Stimulated activated naive CD8-positive, alpha-beta T cell treated with anti-CD3 and anti-CD28 coated beads, Interleukin-15, Interleukin-2, amounts not matched to agents 100 U/mL and 50 U/mL, for 24 hours (primary cell): Measurements from ENCODE around the gene MYCL.
A peak's percentile ranks its signal among the peaks of the same experiment; 100 is the strongest.

Source experiments
- ATAC-seq: fragments of 150-1000 bp; cut with Tn5 transposase; one replicate; pipeline ENCODE4 v1.10.0; 2021
- DNase-seq: peaks from one replicate; pipeline ENCODE4 v3.0.0; 2021

MYCL gene, protein sequence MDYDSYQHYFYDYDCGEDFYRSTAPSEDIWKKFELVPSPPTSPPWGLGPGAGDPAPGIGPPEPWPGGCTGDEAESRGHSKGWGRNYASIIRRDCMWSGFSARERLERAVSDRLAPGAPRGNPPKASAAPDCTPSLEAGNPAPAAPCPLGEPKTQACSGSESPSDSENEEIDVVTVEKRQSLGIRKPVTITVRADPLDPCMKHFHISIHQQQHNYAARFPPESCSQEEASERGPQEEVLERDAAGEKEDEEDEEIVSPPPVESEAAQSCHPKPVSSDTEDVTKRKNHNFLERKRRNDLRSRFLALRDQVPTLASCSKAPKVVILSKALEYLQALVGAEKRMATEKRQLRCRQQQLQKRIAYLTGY

DNA sequence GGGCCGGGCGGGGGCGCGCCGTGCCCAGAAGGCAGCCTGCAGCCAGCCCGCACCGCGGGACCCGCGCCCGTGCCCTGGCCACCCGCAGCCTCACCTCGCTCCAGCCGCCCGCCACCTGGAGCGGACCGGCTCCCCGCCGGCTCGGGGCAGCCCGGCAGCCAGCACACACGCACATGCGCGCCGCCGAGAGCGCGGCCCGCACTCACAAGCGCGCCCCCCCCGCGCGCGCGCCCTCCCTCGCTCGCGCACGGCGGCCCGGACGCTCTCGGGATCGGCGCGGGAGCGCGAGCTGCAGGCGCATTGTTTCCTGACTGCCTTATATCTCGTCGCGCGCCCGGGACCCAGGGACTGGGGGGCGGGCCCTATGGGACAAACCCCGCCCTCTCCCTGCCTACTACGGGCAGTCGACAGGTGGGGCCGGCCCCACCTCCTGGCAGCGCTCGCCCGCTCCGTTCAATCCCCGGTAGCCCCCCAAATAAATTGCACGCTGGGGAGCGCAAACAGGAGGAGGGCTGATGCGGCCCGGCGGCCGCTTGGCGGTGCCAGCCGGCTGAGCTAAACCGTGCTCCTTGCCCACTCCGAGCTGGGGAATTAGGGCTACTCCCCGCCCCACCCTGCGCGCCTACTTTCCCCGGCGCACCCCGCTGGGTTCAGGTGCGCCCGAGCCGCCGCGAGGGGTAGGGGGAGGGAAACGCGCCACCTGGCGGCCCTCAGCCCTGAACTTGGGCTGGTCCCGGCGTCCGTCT, at the start of gene MYCL:
TSS of gene MYCL (minus strand) at position 204 of the 746 bp plus-strand sequence. CDS start 483 bp downstream, outside the sequence.
- ATAC-seq = peak; percentile 78
- DNase-seq = peak; percentile 76

DNA sequence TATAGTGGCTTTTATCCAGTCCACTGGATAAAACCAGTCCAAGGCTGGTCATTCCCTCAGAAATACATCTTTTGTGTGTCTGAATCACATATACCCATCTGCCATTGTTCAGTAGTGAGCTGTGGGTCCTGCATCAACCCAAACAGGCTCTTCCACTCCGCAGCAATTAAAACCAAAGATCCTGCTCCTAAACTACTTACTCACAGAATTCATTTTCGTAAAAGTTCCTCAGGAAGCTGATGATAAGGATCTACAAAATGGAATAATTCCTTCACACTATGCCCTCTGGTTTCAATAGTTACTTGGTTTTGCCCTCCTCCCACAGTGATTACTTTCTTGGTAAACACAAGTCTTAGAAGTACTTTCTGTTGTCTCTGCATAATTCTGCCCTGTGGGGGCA, 48.2 kb upstream of the MYCL start:
- DNase-seq (no peak), ATAC-seq (no peak)

DNA sequence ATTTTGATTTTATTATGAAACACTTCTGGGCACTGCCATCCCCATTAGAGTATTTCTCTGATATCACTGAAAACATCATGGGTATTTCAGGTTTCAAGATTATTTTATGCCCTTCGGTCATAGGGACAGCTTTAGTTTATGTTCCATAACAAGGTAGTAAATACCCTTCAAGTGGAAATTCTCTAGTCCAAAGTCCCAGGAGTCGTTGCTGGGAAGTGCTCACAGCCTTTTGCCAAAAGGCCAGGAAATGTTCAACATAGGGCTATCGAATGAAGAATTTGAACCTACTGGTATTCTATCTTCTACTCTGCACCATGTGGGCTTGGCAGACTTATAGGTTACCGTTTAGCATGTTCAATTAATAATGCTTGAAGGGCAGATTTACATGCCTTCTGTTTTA, 45.5 kb upstream of the MYCL start:
- DNase-seq (no peak), ATAC-seq (no peak)

DNA sequence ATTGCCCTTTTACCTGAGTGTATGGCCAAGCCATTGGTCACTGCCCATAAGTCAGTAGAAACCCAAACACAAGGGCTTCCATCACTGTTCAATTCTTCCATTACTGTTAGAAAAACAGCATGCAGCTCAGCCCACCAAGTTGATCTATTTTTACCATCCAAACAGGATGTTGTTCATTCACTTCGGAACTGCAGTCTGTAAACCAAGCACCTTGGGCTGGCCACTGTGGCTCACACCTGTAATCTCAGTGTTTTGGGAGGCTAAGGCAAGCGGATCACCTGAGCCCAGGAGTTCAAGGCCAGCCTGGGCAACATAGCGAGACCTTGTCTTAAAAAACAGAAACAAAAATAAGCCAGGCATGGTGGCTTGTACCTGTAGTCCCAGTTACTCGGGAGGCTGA, 44.5 kb upstream of the MYCL start:
- ATAC-seq (no peak), DNase-seq (no peak)

DNA sequence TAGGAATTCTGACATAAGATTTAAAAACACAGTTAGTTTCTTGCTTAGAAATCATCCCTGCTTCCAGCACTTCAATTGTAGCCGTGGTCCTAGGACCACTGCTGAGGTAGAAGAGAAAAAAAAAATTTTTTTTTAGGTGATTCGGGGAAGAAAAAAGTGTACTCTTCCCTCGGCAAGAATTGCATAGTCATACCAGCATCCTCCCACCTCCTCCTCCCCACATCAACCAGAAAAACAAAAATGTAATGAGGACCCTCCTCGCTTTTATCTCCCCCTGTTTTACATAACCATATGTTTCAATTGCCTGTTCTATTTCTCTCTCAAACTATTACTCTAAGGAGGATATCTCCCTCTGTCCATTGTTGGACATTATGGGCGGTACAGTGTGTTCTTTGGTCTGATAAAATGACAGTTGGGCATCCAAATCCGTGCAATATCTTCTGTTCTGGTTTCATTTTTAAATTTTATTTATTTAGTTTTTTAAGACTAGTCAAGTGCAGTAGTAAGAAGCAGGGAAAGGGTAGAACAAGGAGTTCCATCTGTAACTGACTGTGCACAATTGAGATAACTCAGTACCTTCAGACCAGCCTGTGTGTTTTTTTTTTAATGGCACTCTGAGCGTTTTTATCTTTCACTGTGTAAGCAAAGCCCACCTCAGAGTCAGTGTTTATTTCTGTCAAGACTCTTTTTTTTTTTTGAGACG, 42.8 kb upstream of the MYCL start:
- no peak for ATAC-seq
- DNase-seq = no peak

DNA sequence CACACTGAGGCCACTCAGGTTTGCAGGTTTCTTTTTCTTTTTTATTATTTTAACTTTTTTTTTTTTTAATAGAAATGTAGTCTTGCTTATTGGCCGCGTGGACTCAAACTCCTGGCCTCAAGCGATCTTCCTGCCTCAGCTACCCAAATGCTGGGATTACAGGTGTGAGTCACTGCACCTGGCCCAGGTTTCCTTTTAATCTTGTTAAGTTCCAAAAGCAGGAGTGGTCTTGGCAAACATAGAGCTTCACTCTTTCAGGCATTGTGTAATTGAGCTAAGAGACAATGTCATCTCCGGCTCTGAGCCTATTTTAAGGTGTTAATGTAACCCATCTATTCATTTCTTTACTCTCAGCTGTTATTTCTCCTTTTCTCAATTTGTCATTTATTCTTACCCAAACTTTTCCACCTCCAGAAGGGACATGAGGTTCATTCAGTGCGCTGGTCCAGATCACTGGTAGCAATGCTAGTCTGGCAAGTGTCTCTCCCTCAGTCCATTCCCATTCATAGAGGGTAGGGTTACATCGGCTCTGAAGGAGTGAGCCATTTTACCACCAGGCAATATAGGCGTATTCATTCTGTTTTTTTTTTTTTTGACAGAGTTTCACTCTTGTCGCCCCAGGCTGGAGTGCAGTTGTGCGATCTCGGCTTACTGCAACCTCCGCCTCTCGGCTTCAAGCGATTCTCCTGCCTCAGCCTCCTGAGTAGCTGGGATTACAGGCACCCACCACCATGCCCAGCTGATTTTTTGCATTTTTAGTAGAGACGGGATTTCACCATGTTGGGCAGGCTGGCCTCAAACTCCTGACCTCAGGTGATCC, 42.0 kb upstream of the MYCL start:
- ATAC-seq = no peak

DNA sequence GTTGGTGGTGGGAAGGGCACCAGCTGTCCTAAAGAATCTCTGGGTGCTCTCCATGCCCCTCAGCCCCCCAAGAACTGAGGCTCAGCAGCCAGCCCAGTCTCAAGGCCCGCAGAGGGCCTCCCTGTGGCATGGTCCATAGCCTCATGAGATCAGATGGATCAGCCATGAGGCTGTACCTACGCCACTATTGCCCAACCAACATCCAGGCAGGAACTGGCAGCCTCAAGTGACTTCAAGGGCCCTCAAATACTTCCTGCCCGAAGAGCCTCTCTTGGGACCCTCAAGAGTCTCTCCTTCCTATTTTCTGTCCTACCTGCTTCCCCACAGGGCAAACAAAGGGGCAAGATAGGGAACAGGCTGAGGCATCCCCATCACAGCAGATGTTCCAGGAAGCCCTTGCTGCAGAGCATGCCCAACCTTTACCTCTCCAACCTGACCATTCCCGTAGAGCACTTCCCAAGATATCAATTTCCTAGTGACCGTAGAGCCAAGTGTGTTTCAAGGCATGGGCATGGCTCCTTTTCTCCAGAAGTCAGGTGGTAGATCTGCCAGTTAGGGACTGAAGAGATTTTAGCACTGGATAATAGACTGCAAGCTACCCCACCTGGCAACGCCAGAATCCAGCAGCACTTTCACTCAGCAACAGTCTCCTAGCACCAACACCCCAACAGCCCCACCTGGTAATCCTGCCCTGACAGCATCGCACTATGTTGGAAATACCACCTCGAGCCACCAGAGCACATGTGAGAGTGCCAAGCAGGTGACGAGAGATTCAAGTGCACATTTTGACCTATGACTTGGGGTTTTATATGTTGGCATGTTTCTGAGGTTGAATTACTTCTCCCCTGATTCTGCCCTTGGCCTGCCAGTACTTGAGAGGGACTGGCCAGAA, 39.5 kb upstream of the MYCL start:
- DNase-seq = no peak
- no peak for ATAC-seq

More for the DNA sequence above, 42.0 kb upstream of the MYCL start:
- no peak for DNase-seq

DNA sequence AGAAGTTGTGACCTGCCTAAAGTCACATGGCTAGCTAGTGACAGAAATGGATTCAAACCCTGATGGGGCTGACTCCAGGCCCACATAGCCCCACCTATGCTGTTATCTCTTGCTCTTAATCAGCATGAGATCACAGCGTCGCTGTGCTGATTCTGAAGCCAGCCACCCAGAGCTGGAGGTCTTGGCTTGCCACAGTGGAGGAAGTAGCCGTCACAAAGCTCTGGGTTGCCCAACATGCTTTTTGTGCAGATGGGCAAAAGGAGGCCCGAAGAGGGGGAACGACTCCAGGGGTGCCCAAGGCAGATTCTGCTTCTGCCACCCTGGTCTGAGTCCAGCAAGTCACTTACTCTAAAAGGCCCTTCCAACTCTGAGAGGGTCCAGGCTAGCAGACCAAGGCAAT, 38.5 kb upstream of the MYCL start:
- ATAC-seq = no peak
- DNase-seq = no peak

DNA sequence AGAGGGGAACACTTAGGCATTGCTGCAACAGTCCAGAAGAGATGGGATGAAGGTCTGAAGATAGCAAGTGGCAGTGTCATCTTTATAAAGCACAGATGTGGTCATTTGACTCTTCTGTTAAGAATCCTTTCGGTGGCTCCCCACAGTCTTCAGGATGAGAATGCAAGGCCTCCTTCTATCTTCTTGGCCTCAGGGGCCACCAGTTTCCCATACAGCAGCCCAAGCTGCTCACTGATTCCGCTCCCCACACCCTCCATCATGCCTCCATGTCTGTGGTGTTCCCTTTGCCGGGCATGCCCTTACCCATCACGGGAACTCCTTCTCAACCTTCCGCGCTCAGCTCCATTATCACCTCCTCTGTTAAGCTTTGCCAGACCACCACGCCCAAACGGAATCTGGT, 37.1 kb upstream of the MYCL start:
- ATAC-seq (no peak), DNase-seq (no peak)

DNA sequence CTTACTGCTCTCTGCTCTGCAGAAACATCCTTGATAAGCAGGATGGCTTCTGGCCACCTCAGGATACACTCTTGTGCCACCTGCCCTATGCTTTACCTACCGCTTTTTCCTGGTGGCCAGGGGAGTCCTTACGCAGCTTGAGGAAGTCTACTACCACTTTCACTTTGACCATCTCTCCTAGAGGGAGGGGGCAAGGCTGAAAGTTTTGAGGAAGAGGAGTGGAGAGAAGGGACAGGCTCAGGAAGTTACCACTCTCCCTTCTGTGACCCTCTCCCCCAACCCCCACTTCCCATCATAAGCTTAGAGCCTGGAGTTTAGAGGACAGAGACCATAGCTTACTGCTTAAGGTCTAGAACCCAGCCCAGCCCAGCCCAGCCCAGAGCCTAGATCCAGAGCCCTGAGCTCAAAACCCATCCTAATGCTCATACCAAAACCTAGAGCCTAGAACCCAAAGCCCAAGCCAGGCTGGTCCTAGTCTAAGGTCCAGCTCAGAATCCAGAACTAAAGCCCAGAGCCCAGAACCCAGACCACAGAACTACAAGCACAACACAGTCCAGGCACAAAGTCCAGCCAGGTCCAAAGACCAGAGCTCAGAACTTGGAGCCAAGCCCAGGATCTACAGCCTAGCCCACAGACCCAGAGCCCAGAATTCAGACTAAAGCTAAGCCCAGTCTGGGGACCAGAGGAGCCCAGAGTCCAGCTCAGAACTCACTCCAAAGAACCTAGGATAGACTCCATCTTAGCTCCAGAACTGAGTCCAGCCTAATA, 35.2 kb upstream of the MYCL start:
- ATAC-seq (no peak), DNase-seq (no peak)

DNA sequence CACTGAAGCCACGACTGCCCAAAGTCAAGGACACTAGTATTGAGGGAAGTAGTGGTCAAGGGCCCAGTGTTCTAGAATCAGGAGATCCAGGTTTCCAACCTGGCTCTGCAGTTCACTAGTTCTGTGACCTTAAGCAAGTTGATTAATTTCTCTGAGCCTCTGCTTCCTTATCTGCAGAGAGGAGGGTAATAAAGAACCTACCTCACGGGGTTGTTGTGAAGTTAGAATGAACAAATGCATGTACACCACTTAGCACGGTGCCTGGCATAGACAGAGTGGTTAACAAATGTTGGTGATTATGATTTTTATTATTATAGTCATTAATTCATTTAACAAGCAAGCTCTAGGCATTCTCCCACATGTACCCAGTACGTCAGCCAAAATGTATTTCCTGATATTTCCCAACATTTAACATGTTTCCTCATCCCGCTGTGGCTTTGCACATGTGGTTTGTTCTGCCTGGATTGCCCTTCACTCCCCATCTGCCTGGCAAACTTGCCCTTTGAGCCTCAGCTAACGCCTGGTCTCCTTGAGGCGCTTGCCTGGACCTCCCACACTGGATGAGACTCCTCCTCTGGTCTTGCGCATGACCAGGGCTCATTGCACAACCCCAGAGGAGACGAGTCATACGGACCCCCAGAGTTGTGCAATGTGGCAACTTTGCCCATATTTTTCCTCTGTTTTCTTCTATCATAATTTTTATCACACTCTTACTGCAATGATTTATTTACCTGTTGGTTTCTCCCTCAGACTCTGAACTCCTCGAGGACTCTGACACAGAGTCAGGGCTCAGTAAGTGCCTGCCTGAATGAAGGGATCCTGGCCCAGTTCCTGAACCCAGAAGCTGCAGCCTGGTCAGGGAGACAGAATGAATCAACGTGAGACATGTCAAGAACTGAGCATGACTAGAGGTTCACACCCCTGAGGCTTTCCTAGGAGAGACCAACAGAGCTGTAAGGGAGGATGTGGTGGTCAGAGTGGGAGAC, 32.5 kb upstream of the MYCL start:
- ATAC-seq = no peak
- no peak for DNase-seq

DNA sequence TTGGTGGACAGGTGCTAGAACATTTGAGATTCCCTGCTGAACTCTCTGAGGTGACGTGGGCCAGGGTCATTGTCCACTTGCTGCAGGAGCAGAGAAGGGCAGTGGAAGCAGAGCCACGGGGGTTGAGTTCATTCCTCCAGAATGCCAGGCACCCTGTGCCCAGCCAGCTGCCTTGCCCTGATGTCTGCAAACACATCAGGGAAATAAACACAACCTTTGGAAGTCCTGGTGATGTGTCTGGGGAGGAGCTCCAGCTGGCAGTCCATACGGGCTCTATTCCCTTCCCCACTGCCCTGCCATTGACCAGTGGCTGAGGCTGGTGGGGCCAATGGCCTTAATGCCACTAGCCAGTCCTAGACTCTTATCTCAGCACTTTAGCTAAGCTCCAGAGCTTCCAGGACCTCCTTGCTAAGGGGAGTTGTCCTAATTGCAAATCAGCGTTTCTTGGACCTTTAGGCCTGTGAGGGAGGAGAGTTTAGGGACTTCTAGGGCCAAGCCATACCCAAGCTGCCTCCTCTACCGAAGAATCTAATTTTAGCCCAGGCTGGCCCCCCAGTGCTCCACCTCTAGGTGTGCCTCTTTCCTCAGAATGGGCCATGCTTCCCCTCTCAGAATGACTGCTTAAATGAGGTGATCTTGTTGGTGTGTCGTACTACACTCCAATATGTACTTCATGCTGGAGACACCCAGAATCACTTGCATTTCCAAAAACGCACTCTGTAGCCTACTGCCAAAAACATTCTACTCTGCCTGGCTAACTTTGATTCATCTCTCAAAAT, 27.3 kb upstream of the MYCL start:
- DNase-seq (no peak), ATAC-seq (no peak)

DNA sequence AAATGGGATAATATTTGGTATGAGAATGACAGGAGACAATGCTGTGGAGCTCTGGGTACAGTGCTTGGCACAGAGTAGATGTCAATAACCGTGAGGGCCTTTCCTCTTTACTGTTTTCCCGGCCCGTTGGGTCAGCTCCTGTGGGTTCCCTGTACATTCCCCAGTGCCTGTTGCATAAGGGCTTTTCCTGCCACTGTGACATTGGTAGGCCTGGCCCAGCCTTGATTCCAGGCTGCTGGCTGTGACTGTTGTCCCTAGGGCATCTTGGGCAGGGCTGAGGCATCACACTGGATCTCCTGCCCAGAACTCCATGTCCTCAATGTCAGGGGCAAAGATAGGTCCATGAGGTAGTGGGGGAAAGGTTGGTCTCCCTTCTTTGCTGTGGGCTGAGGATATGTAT, 25.8 kb upstream of the MYCL start:
- ATAC-seq = no peak

DNA sequence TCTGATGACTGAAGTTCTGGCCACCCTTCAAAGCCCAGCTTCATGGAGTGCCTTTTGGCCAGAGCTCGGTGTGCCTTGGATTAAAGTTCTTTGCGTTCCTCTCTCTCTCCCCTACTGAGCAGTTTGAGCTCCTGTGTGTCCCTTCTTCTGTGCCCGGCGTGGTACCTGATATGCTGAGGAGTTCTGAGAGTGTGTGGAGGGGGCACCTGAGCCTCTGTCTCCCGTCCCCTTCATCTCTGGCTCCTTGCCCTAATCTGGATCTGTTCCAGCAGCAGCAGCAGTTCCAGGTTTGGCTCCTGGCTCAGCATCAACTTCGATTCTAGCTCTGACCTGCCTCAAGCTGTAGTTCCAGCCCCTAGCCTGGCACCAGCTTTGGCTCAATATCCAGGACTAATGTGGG, 25.1 kb upstream of the MYCL start:
- DNase-seq (no peak), ATAC-seq (no peak)

More for the DNA sequence above, 25.8 kb upstream of the MYCL start:
- DNase-seq = no peak

DNA sequence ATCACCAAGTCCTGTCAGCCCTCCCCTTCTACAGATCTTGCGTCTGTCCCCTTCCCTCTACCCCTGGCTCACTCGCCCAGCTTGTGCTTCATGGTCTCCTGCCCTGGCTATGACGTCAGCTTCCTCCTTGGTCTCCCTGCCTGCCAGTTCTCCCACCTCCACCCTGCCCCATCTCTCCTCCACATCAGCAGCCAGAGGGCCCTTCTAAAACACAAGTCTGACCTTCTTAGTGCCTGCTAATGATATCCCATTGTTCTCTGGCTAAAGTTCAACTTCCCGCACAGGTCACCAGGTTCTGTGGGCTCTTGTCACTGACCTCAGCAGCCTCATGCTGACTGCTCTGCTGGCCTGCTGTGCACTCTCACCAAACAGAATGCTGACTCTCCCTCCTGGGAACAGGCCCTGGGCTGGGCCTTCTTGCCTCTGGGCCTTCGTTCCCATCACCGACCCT, 24.7 kb upstream of the MYCL start:
- ATAC-seq (no peak), DNase-seq (no peak)

DNA sequence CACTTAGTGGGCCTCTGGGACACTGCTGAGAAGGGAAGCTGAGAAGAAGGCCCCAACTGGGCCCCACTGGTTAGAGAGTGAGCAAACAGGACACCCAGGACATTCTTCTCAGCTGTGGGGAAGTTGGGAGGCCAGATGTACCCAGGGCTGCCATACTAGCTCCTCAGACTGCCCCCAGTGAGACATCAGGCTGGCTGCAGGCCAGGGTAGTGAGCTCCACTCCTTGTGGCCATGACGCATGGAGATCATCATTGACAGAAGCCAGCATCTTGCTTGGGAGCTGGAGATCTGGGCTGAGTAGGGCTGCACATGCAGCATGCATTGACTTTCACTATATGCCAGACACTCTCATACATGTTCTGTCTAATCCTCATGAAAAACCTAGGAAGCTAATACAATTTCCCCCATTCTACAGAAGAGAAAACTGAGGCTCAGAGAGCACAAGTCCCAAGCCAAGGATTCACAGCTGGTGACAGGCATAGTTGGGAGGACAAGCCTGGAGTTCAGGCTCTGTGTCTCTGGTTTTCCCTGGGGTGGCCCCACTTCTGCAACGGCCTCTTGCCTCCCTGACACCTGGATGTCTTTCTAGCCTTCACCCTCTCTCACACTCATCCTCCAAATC, 24.1 kb upstream of the MYCL start:
- no peak for DNase-seq
- no peak for ATAC-seq

DNA sequence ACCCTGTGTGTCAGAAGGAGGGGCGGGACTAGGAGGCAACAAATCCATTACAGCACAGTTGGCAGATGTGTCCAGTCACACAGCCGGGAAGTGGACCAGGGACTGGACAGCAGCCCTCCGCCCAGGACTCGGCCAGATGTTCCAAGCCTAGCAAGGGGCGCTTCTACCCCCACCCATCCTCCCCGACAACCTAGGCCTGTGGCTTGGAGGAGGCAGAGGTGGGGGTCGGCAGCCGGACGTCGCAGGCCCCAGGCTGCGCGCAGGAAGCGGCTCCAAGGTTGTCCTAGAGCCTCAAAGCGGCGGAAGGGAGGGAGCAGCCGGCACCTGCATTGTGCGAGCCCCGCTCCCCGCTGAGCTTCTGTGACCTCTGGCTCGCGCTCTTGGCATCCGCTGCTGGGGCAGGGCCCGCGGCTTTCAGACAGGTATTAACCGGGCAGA, 20.6 kb upstream of the MYCL start:
- ATAC-seq = no peak
- DNase-seq = no peak

DNA sequence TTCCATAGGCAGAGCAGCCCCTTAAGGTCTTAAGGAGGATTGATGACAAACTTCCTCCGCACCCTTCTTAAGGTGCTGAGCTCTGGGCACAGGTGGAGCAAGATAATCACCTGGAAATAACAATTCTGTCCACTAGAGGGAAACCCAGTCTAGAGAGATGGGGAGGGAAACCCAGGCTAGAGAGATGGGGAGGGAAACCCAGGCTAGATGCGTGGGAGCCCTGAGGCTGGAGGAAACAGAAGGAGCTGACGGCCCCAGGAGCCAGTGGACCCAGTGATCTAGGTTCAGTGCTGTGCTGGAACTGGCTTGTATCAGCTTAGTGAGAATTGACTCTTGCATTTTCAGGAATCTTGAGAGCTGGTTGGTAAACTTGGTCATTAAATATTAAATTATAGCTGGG, 17.8 kb upstream of the MYCL start:
- DNase-seq (peak; percentile 51), ATAC-seq (peak; percentile 92)
